VCaP (cell line): ENCODE data around the gene PROC.

Experiments used
- H3K27ac ChIP-seq: fragments of 450-650 bp; 2 replicates; pipeline ENCODE4 v1.5.1; 2017
- TF ChIP-seq, protein P1 (sequence below): fragments of 450-650 bp; conservative IDR thresholded peaks from 2 replicates; pipeline ENCODE4 v1.5.1; 2017; ENCODE audit warnings: mild to moderate bottlenecking, moderate library complexity

PROC gene

DNA sequence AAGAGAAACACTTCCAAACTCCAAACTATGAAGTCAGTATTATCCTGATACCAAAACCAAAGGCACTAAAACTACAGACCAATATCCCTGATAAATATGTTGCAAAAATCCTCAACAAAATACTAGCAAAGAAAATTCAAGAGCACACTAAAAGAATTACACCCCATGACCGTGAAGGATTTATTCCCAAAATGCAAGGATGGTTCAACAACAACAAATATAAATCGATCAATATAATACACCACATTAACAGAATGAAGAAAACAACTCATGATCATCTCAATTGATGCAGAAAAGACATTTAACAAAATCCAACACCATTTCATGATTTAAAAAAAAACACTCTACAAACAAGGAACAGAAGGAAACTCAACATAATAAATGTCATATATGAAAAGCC lies 57.6 kb downstream of the PROC start:
- TF ChIP-seq, protein P1, sequence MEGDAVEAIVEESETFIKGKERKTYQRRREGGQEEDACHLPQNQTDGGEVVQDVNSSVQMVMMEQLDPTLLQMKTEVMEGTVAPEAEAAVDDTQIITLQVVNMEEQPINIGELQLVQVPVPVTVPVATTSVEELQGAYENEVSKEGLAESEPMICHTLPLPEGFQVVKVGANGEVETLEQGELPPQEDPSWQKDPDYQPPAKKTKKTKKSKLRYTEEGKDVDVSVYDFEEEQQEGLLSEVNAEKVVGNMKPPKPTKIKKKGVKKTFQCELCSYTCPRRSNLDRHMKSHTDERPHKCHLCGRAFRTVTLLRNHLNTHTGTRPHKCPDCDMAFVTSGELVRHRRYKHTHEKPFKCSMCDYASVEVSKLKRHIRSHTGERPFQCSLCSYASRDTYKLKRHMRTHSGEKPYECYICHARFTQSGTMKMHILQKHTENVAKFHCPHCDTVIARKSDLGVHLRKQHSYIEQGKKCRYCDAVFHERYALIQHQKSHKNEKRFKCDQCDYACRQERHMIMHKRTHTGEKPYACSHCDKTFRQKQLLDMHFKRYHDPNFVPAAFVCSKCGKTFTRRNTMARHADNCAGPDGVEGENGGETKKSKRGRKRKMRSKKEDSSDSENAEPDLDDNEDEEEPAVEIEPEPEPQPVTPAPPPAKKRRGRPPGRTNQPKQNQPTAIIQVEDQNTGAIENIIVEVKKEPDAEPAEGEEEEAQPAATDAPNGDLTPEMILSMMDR: no peak
- no peak overlapping the region for H3K27ac ChIP-seq
